Natural killer cell (primary cell): ENCODE measurements around the gene NEMP1. TPM values are rescaled to one million over a fixed set of nuclear protein-coding genes. Genes with fewer than 3 reads are reported as not detected.

Experiments
- ATAC-seq, 3 donors: fragments of 150-1000 bp in 2 of 3; fragments of 200-7000 bp in 1 of 3; cut with Tn5 transposase; 1 replicate in 1 of 3; 2 replicates in 2 of 3; pipeline ENCODE4 v1.10.0; 2021; ENCODE audit warnings: mild to moderate bottlenecking in 2 of 3, moderate library complexity in 2 of 3
- DNase-seq, 2 donors: peaks; one replicate each; pipeline versions ENCODE4 v3.0.0 to v3.0.0-alpha.2; 2013 to 2021; ENCODE audit warnings: mixed read lengths in 1 of 2
- H3K27ac ChIP-seq: one replicate; pipeline ENCODE4 v1.5.1; 2013; ENCODE audit warnings: mild to moderate bottlenecking, low read length
- H3K27me3 ChIP-seq: one replicate; pipeline ENCODE4 v1.6.1; 2013; ENCODE audit warnings: low read length; ENCODE audit not compliant: control insufficient read depth, insufficient read depth
- H3K36me3 ChIP-seq: one replicate; pipeline ENCODE4 v1.6.1; 2013; ENCODE audit warnings: low read length; ENCODE audit not compliant: control insufficient read depth, insufficient read depth
- H3K4me1 ChIP-seq: one replicate; pipeline ENCODE4 v1.6.1; 2013; ENCODE audit warnings: low read length; ENCODE audit not compliant: control insufficient read depth, insufficient read depth
- H3K4me3 ChIP-seq: one replicate; pipeline ENCODE4 v1.5.1; 2013; ENCODE audit warnings: low read length
- H3K9me3 ChIP-seq: one replicate; pipeline ENCODE4 v1.6.1; 2013; ENCODE audit warnings: low read length; ENCODE audit not compliant: control insufficient read depth, insufficient read depth
- H3K27ac Mint-ChIP-seq, 2 donors: one replicate each; pipeline ENCODE4 v1.8.0; 2022; ENCODE audit warnings: mild to moderate bottlenecking in 2 of 2, mixed read lengths in 2 of 2, moderate library complexity in 1 of 2
- H3K27me3 Mint-ChIP-seq, 2 donors: one replicate each; pipeline ENCODE4 v1.8.0; 2022; ENCODE audit warnings: low read depth in 2 of 2, mixed read lengths in 2 of 2
- H3K36me3 Mint-ChIP-seq: one replicate; pipeline ENCODE4 v1.8.0; 2022; ENCODE audit warnings: mixed read lengths
- H3K4me1 Mint-ChIP-seq, 2 donors: one replicate each; pipeline ENCODE4 v1.8.0; 2022; ENCODE audit warnings: mixed read lengths in 2 of 2
- H3K4me3 Mint-ChIP-seq: one replicate; pipeline ENCODE4 v1.8.0; 2022; ENCODE audit warnings: mild to moderate bottlenecking, moderate library complexity, mixed read lengths
- H3K9me3 Mint-ChIP-seq, 2 donors: one replicate each; pipeline ENCODE4 v1.8.0; 2022; ENCODE audit warnings: mixed read lengths in 2 of 2
- WGBS: methylation state at CpG from one replicate; pipeline ENCODE4 v1.1.7; 2013; ENCODE audit warnings: missing lambda C conversion rate; ENCODE audit not compliant: insufficient coverage; 5-methylcytosine and 5-hydroxymethylcytosine counted together
- intact Hi-C: fragments of 100-400 bp; cut with micrococcal nuclease; formaldehyde crosslinking; loops from one replicate; pipeline ENCODE4 v1.14.2; 2022
- total RNA-seq, 4 donors: library from RNA; stranded (reverse); fragments of 120-200 nt in 1 of 4; gene quantifications; one replicate each; pipeline versions ENCODE4 v1.2.3 to v1.2.4, GENCODE V29; 2013 to 2022
- TF ChIP-seq, protein P1 (sequence below): fragments of 200-600 bp; IDR thresholded peaks from one replicate; pipeline ENCODE4 v1.8.0; 2022; ENCODE audit warnings: antibody characterized with exemption

Gene NEMP1
- total RNA-seq, 3 donors from 2014 or later (not counting 1 experiment from before 2014, with no cell fraction given) = 11.1 to 16.7 (median 12.1) TPM

DNA sequence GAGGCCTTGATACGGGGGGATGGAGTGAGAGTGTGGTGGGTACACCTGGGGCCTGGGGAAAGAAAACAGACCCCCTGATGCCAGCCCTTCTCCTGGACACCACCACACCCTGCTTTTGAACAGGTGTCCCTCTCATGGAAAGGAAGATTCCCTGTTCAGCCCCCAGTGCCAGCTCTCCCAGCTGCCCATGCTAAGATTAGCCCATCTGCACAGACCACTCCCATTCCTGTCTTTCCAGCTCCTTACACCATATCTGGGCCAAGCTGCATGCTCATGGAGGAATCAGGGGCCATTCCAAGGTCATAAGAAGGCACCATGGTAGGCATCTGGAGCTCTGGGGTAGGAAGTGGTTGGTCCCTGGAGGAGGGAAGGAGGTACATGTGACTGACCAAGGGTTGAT, 20.0 kb upstream of the NEMP1 start:
- peak overlapping the region; percentile 10 to 74 for H3K27ac Mint-ChIP-seq
- Histone ChIP-seq H3K9me3 (no peaks in the 10 kb centered on the region), H3K36me3 (peaks cover 56% of the 10 kb centered on the region), H3K4me3 (no peak overlapping the region), H3K4me1 (peaks cover 29% of the 10 kb centered on the region), H3K27me3 (no peaks in the 10 kb centered on the region), H3K27ac (no peak overlapping the region)
- H3K4me3 Mint-ChIP-seq = no peak overlapping the region
- peaks cover 12 to 29% of the 10 kb centered on the region in 2 donors for H3K4me1 Mint-ChIP-seq
- no peak for ATAC-seq
- DNase-seq = no peak
- H3K9me3 Mint-ChIP-seq = no peaks in the 10 kb centered on the region
- TF ChIP-seq, protein P1, sequence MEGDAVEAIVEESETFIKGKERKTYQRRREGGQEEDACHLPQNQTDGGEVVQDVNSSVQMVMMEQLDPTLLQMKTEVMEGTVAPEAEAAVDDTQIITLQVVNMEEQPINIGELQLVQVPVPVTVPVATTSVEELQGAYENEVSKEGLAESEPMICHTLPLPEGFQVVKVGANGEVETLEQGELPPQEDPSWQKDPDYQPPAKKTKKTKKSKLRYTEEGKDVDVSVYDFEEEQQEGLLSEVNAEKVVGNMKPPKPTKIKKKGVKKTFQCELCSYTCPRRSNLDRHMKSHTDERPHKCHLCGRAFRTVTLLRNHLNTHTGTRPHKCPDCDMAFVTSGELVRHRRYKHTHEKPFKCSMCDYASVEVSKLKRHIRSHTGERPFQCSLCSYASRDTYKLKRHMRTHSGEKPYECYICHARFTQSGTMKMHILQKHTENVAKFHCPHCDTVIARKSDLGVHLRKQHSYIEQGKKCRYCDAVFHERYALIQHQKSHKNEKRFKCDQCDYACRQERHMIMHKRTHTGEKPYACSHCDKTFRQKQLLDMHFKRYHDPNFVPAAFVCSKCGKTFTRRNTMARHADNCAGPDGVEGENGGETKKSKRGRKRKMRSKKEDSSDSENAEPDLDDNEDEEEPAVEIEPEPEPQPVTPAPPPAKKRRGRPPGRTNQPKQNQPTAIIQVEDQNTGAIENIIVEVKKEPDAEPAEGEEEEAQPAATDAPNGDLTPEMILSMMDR = no peak
- intact Hi-C loops = no loop called here
- H3K27me3 Mint-ChIP-seq = no peaks in the 10 kb centered on the region
- no peaks in the 10 kb centered on the region for H3K36me3 Mint-ChIP-seq
- WGBS = 80% methylated on average over 1 of the region's 1 CpG

DNA sequence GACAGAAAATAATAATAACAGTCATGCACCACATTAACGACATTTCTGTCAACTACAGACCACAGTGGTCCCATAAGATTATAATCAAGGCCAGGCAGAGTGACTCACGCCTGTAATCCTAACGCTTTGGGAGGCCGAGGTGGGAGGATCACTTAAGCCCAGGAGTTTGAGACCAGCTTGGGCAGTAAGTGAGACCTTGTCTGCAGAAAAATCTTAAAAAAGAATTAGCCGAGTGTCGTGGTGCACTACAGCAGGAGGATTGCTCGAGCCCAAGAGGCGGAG, 18.9 kb upstream of the NEMP1 start:
- Mint-ChIP-seq H3K27ac (peak overlapping the region in 1 of 2 donors; percentile 82), H3K36me3 (no peaks in the 10 kb centered on the region), H3K4me1 (peaks cover 14 to 31% of the 10 kb centered on the region in 2 donors), H3K9me3 (no peaks in the 10 kb centered on the region), H3K4me3 (no peak overlapping the region), H3K27me3 (no peaks in the 10 kb centered on the region)
- Histone ChIP-seq H3K27ac (no peak overlapping the region), H3K4me3 (no peak overlapping the region), H3K27me3 (no peaks in the 10 kb centered on the region), H3K9me3 (no peaks in the 10 kb centered on the region), H3K4me1 (peaks cover 23% of the 10 kb centered on the region), H3K36me3 (peaks cover 56% of the 10 kb centered on the region)
- TF ChIP-seq, protein P1 = no peak
- ATAC-seq (no peak), DNase-seq (no peak)
- 93% methylated on average over 8 of the region's 8 CpGs for WGBS
- intact Hi-C loops = no loop called here

DNA sequence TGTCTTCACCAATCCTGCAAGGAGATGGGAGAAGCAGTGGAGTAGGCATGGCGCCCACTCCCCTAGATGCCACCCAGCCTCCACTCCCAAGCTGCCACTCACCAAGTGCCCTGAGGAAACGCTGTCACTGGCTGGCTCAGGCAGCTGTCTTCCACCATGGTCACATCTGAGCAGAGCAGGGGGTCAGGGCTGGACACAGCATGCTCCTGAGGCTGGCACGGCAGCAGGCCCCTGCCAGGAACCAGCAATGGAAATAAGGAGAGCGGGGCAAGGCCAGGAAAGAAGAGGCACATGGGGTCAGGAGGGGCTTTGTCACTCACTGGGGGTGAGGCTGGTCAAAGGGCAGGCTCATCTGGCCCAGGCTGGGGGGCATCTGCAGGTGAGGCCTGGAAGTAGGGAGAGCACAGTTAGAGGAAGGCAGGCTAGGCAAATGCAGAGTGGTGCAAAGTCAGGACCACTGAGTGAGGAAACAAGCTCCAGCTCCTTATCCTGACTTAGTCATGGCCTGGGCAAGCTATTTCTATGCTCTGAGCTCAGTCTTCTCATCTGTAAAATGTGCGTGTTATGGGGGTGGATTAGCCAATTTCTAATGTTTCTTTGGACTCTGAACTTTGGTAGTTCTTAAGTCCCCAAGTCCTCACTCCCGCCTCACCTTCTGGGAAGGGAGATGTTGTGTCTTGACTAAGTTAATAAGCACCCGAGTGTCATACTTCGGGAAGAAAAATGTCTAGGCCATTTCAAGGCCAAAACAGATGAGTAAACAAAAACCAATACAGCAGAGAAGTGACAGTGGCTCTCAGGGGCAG, 18.4 kb upstream of the NEMP1 start:
- peak overlapping the region in 1 of 2 donors; percentile 82 for H3K27ac Mint-ChIP-seq
- Histone ChIP-seq H3K4me3 (no peak overlapping the region), H3K9me3 (no peaks in the 10 kb centered on the region), H3K4me1 (peaks cover 18% of the 10 kb centered on the region), H3K27me3 (no peaks in the 10 kb centered on the region), H3K27ac (no peak overlapping the region), H3K36me3 (peaks cover 55% of the 10 kb centered on the region)
- intact Hi-C loops = no loop called here
- no peaks in the 10 kb centered on the region for H3K9me3 Mint-ChIP-seq
- H3K27me3 Mint-ChIP-seq = no peaks in the 10 kb centered on the region
- TF ChIP-seq, protein P1 = no peak
- DNase-seq (no peak), ATAC-seq (no peak)
- no peaks in the 10 kb centered on the region for H3K36me3 Mint-ChIP-seq
- H3K4me3 Mint-ChIP-seq = no peak overlapping the region
- H3K4me1 Mint-ChIP-seq = peaks cover 14 to 26% of the 10 kb centered on the region in 2 donors
- WGBS = 94% methylated on average over 8 of the region's 8 CpGs

DNA sequence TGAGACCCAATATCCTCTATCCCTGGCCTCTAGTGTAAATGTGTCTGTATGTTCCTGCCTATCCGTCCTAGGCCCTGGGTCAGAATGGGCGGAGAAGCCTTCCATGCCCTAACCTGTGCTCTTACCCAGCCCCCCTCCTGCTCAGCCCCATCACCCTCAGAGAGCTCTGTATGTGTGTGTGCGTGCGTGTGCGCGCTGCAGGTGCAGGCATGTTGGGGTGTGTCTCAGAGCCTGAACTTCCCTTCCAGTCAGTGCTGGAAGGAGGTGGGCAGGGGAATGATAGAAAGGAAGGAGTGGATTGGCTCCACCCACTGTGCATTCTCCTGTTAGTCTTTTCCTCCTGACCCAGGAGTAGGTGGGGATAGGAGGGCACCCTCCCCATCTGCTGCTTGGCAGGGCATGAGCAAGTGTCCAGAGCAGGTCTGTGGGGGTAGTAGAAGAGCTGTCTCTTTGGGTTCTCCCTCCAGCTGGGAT, 17.5 kb upstream of the NEMP1 start:
- Histone ChIP-seq H3K36me3 (peaks cover 54% of the 10 kb centered on the region), H3K4me1 (peaks cover 16% of the 10 kb centered on the region), H3K27me3 (no peaks in the 10 kb centered on the region), H3K4me3 (no peak overlapping the region), H3K9me3 (no peaks in the 10 kb centered on the region), H3K27ac (no peak overlapping the region)
- no peak for DNase-seq
- WGBS = 100% methylated on average over 6 of the region's 6 CpGs
- ATAC-seq = no peak
- Mint-ChIP-seq H3K4me3 (no peak overlapping the region), H3K27me3 (no peaks in the 10 kb centered on the region), H3K27ac (no peak overlapping the region), H3K36me3 (no peaks in the 10 kb centered on the region), H3K9me3 (no peaks in the 10 kb centered on the region), H3K4me1 (peaks cover 14 to 23% of the 10 kb centered on the region in 2 donors)
- intact Hi-C loops = no loop called here
- TF ChIP-seq, protein P1 = no peak
